SU-DHL-6 (cell line): ENCODE data around the gene ITGA11.

Experiments used
- EZH2phosphoT487 ChIP-seq: fragments of 200-600 bp; sonication (generic), shearing (Covaris generic); conservative IDR thresholded peaks from 2 replicates; pipeline ENCODE4 v1.6.1; 2018; ENCODE audit warnings: mild to moderate bottlenecking, antibody characterized with exemption, low read length, moderate library complexity, mixed read lengths
- TF ChIP-seq, protein P1 (sequence below): fragments of 200-600 bp; sonication (generic); IDR thresholded peaks from one replicate; pipeline ENCODE4 v1.5.1; 2017; ENCODE audit warnings: antibody characterized with exemption, mild to moderate bottlenecking, low read length, moderate library complexity; ENCODE audit not compliant: insufficient read depth, poor library complexity, severe bottlenecking

DNA sequence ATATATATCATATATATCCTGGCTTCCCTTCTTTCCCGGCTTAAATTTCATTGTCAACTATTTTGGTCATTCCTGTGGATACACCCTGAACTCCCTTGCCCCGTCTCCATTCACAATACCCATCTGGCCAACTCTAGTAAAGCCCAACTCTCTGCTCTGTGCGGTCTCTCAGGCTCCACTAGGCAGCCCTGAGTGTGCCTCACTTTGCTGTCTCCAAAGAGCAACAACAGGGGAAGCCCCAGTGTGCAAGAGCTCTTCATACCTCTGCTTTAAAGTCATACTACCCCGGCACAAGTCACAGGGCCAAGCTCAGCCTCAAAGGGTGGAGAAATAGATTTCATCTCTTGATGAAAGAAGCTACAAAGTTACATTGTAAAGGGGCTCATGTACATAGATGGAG, 173.3 kb downstream of the ITGA11 start:
- TF ChIP-seq, protein P1, sequence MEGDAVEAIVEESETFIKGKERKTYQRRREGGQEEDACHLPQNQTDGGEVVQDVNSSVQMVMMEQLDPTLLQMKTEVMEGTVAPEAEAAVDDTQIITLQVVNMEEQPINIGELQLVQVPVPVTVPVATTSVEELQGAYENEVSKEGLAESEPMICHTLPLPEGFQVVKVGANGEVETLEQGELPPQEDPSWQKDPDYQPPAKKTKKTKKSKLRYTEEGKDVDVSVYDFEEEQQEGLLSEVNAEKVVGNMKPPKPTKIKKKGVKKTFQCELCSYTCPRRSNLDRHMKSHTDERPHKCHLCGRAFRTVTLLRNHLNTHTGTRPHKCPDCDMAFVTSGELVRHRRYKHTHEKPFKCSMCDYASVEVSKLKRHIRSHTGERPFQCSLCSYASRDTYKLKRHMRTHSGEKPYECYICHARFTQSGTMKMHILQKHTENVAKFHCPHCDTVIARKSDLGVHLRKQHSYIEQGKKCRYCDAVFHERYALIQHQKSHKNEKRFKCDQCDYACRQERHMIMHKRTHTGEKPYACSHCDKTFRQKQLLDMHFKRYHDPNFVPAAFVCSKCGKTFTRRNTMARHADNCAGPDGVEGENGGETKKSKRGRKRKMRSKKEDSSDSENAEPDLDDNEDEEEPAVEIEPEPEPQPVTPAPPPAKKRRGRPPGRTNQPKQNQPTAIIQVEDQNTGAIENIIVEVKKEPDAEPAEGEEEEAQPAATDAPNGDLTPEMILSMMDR = no peak
- TF ChIP-seq EZH2phosphoT487 = no peak
